Measurements from ENCODE around the gene SLC27A5.

The SLC27A5 gene

DNA sequence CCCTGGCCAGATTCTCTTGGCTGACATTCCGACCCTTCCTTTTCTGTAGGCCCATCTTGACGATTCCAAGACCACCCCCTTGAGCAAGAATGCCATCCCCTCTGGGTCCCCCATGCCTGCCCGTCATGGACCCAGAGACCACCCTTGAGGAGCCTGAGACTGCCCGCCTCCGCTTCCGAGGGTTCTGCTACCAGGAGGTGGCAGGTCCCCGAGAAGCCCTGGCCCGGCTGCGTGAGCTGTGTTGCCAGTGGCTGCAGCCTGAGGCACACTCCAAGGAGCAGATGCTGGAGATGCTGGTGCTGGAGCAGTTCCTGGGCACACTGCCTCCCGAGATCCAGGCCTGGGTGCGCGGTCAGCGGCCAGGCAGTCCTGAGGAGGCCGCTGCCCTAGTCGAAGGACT is 34.7 kb downstream of the SLC27A5 start:
- DNase-seq (ENCODE audit: low read depth): no peak
- H3K4me3 ChIP-seq (ENCODE audit: low read depth, low read length): no peak overlapping the region
- TF ChIP-seq, protein P1, sequence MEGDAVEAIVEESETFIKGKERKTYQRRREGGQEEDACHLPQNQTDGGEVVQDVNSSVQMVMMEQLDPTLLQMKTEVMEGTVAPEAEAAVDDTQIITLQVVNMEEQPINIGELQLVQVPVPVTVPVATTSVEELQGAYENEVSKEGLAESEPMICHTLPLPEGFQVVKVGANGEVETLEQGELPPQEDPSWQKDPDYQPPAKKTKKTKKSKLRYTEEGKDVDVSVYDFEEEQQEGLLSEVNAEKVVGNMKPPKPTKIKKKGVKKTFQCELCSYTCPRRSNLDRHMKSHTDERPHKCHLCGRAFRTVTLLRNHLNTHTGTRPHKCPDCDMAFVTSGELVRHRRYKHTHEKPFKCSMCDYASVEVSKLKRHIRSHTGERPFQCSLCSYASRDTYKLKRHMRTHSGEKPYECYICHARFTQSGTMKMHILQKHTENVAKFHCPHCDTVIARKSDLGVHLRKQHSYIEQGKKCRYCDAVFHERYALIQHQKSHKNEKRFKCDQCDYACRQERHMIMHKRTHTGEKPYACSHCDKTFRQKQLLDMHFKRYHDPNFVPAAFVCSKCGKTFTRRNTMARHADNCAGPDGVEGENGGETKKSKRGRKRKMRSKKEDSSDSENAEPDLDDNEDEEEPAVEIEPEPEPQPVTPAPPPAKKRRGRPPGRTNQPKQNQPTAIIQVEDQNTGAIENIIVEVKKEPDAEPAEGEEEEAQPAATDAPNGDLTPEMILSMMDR (conservative IDR thresholded peaks at IDR 0.05; ENCODE audit: low read depth, low read length): no peak

DNA sequence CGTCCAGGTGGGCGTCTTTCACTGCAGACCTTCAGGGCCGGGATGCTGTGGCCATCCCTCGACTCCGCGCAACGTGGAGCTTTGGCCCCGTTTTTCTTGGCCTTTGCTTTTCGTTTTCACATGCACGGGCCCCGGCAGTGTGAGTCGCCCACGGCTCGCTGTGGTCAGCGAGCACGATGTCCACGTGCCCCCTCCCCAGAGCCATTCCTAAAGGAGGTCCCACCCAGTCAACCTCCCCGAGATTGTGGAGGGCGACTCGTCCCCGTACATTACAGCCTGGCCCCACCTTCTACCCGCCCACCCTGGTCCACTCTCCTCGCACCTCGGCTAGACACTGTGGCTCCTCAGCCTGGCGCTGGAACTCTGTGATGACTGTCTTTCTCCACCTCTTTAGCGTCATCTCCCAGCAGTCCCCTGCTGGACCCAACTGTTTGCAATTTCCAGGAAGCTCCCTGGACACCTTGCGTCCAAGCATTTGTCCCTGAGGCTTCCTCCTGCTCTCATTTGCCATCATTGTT is 35.2 kb downstream of the SLC27A5 start:
- TF ChIP-seq, protein P1 (conservative IDR thresholded peaks at IDR 0.05; ENCODE audit: low read depth, low read length): no peak
- peak overlapping the region; percentile 69 for H3K4me3 ChIP-seq (ENCODE audit: low read depth, low read length)
- peak; percentile 23 for DNase-seq (ENCODE audit: low read depth)

DNA sequence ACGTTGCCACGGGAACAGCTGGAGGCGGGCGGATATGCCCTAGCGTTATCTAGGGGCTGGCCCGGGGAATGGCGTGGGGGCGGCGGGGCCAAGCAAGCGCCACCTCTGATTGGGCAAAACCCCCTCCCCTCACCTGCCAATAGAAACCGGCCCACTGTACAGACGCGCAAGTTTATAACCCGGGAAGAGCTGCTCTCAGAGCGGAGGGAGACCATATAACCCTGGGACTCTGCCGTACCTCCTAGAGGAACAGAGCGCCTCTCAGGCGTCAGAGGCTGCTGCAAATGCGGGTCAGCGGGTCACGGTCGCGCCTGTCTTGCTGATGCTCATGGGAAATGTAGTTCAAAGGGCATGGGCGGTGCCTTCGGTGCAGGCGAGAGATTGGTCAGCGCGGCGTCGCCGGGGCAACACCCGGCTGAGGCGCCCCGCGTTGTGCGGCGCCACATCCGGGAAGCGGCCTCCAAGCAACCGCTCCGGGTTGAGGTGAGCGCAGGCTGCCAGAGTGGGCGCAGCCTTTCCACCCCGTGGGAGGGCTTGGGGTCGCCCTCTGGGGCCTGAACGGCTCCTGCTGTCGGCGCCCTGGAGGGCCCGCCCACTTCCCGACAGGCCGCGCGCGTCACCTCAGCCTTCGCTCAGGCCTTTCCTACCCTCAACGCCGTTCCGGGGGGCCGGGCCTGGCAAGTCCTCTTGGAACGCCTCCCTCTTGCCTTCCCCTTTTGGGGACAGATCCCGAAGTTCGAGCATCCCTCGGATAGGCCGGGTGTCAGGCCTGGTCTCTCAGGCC is 35.9 kb downstream of the SLC27A5 start, which contains the start of gene ZNF446:
TSS of gene ZNF446 (plus strand) at position 639 of the 784 bp plus-strand sequence. CDS start 867 bp downstream, outside the sequence.
- DNase-seq (ENCODE audit: low read depth): peak; percentile 98
- H3K4me3 ChIP-seq (ENCODE audit: low read depth, low read length): peak within 1 kb of the TSS; percentile 69
- TF ChIP-seq, protein P1 (conservative IDR thresholded peaks at IDR 0.05; ENCODE audit: low read depth, low read length): no peak

DNA sequence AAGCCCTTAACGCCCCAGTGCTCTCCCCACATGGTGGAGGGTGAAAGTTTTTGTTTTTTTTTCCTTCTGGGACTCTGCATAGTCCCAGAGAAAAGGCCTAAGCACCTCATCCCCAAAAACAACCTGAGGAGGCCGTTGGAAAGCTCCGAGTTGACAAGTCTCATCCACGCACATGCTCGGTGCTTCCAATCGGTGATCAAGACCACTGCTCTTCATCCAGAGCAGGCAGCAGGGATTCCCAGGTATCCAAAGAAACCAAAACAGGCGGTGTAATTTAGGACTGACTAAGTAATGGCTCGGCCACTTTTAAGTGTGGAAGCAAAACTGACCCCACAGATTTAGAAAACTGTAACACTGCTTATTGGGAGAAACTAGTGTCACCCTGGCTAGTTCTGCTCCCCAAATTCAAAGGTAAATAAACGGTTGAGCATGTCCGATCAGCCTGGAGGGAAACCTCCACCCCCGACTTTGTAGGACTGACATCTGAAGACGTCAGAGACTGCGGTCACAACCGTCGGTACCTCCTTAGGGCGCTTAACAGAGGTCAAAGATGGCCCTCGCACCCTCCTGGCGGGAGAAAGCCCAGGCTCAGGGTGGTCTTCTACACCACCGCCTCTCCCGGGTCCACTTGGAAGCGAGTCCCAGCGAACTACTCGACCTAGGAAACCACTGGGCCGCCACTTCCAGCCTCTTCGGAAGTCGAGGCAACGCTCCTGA is 36.6 kb downstream of the SLC27A5 start:
- TF ChIP-seq, protein P1 (conservative IDR thresholded peaks at IDR 0.05; ENCODE audit: low read depth, low read length): no peak
- H3K4me3 ChIP-seq (ENCODE audit: low read depth, low read length): peak overlapping the region; percentile 69
- DNase-seq (ENCODE audit: low read depth): no peak

DNA sequence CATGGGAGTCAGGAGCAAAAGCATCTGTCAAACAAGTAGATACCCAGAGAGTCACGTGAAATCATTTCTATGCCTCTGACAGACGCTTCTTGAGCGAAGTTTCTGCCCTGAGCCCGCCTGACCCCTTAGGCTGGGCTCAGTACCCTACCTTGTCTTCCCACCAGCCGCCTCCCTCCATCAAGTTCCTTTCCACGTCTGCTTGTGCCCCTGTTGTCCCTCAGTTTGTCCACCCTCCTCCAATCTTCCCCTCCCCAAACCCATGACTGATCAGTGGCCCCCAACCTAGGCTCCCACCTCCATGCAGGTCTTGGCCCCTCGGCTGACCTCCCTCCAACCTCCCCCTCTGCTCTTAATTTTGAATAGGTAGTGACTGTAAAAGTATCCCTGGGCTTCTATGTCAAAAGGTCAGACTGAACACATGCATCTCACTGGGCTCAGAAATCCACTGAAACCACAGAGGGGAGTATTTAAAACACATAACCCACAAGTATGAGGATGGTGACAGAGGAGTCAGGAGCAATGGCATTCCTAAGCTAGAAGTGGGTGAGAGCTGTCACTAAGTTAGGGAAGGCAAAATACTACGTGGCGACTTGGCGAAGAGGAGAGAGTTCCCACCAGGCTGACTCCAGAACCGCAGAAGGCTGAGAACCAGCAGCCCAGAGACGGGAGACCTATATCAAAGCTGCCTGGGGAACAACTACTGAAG is 37.3 kb downstream of the SLC27A5 start:
- TF ChIP-seq, protein P1 (conservative IDR thresholded peaks at IDR 0.05; ENCODE audit: low read depth, low read length): no peak
- no peak overlapping the region for H3K4me3 ChIP-seq (ENCODE audit: low read depth, low read length)
- DNase-seq (ENCODE audit: low read depth): peak; percentile 93

DNA sequence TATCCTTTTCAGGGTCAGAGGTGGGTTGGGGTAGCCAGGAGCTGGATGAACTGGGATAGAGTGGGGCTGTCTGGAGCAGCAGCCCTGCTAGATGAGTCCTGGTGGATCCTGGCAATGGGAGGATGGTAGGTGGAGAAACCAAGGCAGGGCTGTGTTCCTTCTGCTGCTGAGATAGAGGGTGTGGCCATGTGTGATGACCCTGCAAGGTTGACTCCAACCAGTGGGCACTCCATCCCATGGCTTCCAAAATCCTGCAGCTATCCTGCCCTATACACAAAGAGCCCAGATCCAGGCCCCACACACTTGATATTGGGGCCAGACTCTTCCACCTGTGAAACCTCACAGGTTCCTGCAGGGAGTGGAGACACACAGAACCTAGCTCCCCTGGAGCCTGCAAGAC is 38.0 kb downstream of the SLC27A5 start:
- DNase-seq (ENCODE audit: low read depth): no peak
- no peak overlapping the region for H3K4me3 ChIP-seq (ENCODE audit: low read depth, low read length)
- TF ChIP-seq, protein P1 (conservative IDR thresholded peaks at IDR 0.05; ENCODE audit: low read depth, low read length): no peak

Data from choroid plexus epithelial cell (primary cell).